GM10847 (cell line): Measurements from ENCODE around the gene SLC24A3.

Source experiments
- POLR2A ChIP-seq: IDR thresholded peaks from 2 replicates; pipeline ENCODE4 v1.6.1; 2011; ENCODE audit not compliant: insufficient read length; ENCODE audit errors: extremely low read depth

SLC24A3 gene

DNA sequence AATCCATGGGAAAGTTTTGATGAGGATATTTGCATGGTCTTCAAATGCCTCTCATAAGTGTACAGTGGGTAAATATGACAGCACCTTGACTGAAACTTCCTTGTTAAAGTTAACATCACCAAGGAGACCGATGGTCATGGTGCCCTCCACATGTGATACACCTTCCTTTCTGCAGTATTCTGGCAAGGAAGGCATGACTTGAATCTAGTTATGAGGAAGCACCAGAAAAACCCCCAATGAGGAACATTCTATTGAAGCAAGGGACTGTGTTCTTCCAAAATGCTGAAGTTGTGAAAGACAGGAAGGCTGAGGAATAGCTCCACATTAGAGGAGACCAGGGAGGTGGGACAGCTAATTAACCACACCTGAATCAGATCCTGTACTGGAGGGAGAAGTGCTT, 118.3 kb downstream of the SLC24A3 start:
- no peak for TF ChIP-seq POLR2A

DNA sequence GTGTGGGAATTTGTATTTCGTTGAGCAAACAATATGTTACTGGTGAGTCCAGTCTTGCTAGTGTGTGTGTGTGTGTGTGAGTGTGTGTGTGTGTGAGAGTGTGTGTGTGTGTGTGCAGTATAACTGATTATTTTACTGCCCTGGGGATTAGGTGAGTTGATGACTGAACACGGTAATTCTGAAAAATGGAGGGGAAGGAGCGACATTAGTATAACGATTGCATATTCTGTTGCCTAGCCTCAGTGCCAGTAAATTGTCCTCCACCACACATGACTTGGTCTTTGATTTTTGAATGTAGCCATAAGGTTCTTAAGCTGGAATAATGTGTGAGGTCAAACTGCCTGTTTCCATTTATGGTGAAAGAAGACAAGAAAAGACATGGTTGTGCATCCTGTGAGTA, 121.1 kb downstream of the SLC24A3 start:
- TF ChIP-seq POLR2A: no peak

DNA sequence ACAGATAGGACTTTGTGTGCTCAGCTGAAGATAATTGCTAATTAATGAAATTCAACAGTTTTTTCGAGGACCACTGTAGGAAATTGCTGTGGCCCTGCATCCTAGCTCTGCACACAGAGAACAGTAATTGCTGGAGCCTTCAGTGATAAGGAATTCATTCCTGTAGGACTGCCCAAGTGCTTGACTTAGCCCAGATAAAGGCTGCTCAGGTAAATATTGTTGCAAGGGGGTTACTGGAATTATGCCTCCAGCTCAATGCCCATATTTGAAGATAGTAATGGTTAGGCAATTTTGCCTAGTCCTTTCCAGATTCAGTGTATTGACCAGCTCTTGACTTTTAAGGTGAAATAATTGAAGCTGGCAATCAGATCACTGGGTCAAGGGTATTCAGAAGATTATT, 122.9 kb downstream of the SLC24A3 start:
- no peak for TF ChIP-seq POLR2A

DNA sequence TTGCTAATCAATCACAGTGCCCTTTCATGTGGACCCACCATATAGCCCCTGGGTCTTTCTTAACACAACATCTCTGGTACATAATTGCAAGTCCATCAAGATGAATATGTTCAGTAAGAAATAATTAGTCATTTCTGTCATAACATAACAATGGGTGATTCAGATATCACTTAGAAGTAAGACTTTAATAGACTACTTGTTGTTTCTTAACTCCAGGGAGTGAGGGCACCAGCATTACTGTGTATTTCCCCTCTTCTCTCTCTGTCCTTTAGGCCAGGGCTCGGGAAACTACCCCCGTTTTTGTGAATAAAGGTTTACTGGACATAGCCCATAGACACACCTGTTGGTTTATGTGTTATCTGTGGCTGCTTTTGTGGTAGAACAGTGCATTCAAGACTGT, 123.5 kb downstream of the SLC24A3 start:
- TF ChIP-seq POLR2A: no peak

DNA sequence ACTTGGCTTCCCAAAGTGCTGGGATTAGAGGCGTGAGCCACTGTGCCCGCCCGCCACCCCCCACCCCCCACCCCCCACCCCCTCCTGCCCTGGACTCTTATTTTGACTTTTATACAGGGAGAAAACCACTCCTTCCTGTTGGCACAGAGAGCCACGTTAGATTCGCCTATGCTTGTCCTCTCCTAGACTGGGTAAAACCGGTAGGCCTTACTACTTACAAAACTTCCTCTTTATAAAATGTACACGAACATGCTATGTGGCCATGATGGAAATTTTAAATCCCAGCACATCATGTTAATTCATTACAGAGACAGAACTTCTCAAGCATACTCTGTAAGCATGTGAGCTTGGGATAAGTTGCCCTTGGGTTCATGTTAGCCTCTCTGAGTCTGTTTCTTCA, 124.2 kb downstream of the SLC24A3 start:
- no peak for TF ChIP-seq POLR2A

DNA sequence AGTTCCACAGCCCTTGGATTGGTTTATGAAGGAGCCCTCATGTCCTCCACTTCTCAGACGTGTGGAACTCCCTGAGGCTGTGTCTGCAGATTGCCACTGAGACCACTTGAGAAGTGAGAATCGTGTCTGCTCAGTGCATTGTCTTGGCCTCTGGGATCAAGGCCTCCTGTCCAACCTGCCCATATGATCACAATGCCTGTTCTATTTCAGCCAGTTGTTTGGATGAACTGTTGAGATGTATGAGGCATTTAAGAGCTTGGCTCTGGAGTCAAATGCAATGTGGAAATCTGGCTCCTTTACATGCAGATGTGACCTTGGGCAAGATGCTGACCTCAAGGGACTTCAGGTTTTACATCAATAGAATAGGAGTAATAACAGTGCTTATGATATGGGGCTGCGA, 125.9 kb downstream of the SLC24A3 start:
- no peak for TF ChIP-seq POLR2A

DNA sequence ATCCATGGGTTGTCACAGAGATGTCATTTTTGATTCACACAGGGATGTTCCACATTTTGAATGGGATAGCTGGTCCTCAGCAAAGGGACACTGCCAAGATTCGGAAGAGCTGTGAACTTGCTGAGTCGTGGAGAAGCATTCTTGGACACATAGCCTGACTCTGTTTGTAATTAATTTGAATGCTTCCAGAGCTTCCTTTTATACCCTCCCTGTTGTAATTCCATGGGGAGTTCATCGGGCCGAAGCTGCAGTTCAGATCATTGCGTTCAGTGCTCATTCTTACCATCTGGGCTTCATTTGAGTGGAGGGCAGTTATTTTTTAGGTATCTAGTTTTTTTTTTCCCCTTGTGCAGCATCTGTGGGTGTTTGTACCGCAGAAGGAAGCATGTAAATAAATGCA, 126.5 kb downstream of the SLC24A3 start:
- no peak for TF ChIP-seq POLR2A

DNA sequence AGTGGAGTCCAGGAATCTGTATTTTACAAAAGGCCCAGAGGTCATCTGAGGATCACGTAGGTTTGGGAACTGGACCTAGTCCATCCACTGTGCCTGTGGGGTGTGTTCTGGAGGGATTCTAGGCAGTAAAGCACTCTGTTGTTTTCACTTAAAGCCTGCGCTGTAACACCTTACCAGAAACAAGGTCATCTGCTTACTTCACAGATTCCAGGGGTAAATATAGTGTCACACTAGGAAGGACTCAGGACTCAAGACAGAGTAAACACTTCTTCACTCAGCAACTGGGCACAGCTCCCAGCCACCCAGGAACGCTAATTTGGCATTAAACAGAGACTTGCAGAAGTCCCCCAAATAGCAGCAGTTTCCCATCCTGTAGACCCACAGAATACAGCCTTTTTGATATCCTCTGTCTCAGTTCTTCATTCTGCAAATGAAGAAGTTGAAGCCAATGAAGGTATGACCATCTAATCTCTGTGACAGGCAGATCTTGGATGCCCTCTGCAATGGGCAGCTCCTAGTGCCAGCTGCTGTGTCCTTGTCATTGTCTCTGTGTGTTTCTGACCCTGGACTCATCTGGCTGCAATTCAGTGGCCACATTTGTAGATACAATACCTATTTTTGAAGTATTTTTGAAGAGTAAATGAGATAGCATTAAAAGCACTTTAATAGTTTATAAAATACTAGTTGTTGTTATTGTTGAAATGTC, 129.1 kb downstream of the SLC24A3 start:
- no peak for TF ChIP-seq POLR2A

DNA sequence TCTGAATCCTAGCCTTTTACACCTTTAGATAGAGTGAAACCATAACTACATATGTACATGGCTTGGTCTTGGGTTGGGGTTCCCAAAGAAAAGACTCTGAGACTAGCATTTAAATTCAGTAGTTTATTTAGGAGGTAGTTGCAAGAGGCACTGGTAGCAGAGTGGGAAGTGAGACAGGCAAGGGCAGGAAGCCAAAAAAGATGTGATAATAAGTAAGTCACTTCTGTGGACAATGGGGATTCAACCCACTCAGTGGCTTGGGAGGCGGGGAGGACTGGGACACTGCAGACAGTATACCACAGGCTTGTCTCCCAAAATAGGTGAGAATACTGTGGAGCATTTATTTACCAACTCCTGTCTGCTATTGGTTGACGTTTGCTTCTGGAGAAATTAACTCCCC, 131.9 kb downstream of the SLC24A3 start:
- no peak for TF ChIP-seq POLR2A

DNA sequence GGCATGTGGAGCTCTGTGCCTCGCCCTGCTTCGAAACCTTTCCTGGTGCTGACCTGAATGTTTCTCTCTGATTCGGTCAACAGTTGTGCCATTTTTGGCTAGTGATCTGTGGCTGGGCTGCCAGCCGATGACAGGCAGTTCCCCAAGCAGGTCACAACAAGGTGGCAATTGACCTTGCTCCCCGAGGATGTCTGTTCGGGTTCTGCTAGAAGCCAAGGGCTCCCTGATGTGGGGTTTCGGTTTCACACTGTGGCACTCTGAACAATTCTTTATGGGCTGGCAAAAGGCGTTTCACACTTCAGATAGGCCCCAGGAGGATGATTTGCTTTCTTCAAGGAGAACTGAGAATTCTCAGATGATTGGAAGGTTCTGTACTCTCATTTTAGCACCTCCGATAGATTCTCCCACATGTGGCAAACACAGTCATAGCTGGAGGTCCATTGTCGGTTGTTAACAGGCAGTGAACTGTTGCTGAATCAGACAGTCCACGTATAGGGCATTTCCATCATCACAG, 135.6 kb downstream of the SLC24A3 start:
- no peak for TF ChIP-seq POLR2A

DNA sequence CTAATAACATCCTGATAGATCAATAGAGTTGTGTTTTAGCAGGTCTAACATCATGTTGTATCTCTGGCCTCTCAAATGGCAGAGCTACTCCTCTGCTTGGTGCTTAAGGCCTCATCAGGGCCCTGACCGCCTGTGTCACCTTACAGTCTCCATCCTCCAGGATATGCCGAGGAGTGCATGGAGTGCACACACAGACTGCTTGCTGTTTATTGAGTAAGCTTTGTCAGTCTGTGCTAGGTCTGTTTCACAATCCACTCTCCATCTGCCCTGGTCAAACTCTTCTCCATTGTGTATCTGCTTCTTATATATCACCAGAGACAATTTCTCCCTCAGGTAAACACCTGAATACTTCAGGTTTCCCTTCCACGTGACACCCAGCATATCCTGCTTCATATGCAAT, 136.1 kb downstream of the SLC24A3 start:
- no peak for TF ChIP-seq POLR2A

DNA sequence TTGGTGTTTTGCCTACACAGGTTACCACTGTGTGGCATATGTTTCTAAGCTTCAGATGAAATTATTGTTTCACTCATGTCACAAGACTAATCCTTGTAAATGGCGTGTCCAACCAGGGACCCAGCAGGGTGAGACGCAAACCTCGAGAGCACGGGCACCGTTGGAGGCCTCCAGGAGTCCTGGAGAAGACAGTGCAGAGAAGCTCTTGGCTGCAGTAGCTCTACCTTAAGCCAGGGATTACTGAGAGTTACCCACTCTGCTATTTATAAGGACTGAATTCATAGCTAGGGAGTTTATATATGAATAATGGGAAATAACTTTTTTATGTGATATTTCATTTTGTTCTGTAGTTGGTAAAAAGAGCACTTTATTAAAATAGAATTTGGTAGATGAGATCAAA, 137.4 kb downstream of the SLC24A3 start:
- TF ChIP-seq POLR2A: no peak

DNA sequence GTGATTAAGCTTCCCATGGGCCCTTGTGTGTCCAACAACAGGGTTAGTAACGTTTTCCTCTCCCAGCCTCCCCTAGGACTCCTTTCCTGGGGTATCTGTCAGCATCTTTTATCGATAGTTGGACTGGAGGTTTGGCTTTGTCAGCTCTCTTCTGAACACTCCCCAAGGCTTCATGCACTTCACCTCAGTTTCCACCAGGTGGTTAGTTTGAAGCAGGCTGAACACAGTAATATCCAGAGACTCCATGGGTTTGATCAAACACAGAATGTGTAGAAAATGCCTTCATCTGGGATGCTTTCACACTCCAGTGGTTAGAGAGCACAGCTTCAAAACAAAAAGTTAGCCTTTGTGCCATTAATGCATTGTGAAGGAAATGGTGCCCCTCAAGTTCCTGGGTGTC, 139.1 kb downstream of the SLC24A3 start:
- no peak for TF ChIP-seq POLR2A

DNA sequence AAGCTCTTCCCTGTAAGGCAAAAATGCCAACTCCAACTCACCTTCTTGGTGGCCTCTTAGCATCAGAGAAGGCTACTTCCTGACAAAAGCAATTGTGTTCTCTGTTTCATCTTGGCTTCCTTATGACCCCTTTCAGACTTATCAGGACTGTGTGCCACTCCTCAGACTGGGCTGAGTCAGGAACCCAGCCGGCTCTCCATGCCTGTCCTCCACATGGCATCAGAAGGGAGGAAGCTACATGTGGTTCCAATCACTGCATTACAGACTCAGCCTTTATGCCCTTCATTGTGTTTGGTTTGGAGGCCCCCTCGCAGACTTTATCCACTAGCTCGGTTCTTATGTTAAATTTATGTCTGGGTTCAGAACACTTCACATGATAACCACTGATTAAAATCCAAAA, 142.5 kb downstream of the SLC24A3 start:
- TF ChIP-seq POLR2A: no peak

DNA sequence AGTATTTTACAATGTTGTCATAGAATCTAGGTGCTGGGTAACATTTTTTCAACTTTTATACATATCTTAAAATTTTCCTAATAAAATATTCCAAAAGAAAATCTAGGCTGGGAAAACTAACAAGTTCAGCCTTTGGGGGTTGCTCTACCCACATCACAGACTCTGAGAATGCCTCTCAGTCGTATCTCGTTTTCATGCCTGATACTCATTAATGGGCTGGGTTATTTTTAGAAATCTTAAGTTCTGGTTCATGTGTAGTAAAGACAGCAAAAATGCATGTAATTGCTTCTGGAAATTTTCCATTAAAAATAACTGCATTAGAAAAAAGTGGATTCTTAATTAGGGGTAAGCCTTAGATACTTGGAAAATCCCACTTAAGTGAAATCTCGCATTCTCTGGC, 149.3 kb downstream of the SLC24A3 start:
- TF ChIP-seq POLR2A: no peak

DNA sequence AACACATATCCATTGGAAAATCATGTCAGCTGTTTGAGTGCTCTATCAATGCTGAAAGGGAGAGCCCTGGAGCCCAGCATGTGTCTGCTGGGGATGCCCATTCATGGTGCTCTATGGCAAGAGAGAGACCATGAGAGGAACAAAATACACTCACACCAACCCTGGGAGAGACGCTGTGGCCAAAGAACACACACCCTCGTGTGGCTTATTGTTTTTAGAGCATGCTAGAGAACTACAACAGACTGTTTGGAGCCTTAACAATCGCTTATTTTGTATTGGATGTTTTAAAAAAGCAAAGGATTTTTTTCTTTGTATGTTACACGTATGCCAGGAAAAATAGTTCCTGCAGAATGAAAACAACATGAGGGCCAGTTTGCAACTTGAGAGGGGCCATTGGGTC, 151.0 kb downstream of the SLC24A3 start:
- no peak for TF ChIP-seq POLR2A

DNA sequence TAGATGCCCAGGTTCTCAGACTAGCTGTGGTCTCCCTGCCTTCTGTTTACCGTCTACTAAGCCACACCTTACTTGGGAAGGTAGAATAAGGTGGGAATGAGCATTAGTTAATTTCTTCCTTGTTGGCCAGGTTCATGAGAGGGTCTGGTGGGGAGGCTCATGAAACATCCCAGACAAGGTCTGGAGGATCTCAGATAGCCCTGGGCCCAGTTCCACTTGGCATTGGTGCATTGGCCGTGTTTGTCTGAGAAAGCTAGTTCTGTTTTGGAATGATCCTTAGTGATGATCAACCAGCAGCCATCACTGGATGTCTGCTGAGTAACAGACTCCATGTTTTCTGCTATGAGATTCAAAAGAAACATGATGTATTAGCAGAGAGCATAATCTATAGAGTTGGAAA, 155.1 kb downstream of the SLC24A3 start:
- TF ChIP-seq POLR2A: no peak

DNA sequence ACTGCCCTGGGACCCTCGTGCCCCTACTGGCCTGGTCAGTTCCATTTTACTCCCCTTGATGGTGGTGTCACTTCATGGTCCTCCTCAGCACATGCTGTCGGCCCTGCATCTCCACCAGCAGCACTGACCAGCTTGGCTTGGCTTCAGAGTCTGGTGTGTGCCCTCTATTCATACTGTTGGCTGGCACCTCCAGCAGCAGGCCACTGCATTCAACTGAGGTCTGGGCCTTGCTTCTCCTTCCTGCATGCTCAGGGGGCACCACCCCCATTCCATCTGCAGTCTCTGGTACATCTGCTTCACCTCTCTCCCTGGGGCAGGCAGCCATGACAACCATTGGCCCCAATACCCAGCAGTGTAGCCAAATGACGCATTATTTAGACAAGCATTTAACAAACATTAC, 155.9 kb downstream of the SLC24A3 start:
- no peak for TF ChIP-seq POLR2A
